ENCODE data around the gene RPL13.

RPL13 gene

DNA sequence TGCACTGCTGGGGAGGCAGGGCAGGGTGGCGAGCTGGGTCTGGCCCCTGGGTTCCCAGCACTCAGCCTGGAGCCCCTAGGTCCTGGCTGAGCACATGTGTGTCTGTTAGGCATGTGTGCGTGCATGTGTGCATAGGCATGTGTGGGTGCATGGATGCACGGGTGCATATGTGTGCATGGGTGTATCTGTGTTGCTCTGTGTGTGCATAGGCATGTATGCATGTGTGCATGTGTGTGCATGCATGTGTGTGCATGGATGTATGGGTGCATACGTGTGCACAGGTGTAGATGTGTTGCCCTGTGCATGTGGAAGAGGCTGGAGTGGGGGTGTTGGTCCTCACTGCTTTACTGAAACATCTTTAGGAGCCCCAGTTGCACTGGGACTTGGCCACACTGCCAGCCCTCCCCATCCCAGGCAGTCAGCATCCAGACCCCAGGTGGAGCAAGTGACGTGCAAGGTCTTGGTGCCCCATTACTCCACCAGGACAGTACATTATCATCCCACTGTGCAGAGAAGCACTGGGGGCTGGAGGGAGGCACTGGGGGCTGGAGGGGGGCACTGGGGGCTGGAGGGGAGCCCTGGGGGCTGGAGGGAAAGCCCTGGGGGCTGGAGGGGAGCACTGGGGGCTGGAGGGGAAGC lies 42.6 kb downstream of the RPL13 start:
- peak overlapping the region; percentile 52 for H3K4me3 Mint-ChIP-seq
- H3K36me3 Mint-ChIP-seq: no peaks in the 10 kb centered on the region
- H3K4me1 Mint-ChIP-seq (ENCODE audit: low read depth): peaks cover 12% of the 10 kb centered on the region

DNA sequence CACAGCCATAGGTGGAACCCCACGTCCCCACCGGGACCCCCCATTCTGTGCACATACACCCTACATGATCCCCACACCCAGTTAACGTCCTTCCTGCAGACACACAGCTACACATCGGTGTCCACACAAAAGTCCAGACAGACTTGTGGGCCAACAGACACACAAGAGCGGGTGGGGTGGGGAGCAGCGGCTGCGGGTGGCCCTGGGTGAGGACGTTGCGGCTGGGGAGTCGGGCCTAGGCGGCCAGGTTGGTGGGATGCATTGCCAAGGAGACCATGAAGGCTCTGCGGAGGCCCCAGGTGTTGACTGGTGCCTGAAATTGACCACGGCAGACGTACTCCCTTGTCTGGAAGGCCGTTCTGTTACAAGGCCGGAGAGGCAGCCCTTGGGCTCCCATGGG lies 44.3 kb downstream of the RPL13 start:
- Mint-ChIP-seq H3K27ac (no peak overlapping the region), H3K36me3 (no peaks in the 10 kb centered on the region), H3K9me3 (ENCODE audit: low read depth) (no peaks in the 10 kb centered on the region), H3K27me3 (peaks cover 2% of the 10 kb centered on the region), H3K4me1 (ENCODE audit: low read depth) (peaks cover 12% of the 10 kb centered on the region), H3K4me3 (no peak overlapping the region)

More for the DNA sequence above, 42.6 kb downstream of the RPL13 start:
- no peaks in the 10 kb centered on the region for H3K9me3 Mint-ChIP-seq (ENCODE audit: low read depth)
- peaks cover 2% of the 10 kb centered on the region for H3K27me3 Mint-ChIP-seq
- no peak overlapping the region for H3K27ac Mint-ChIP-seq

DNA sequence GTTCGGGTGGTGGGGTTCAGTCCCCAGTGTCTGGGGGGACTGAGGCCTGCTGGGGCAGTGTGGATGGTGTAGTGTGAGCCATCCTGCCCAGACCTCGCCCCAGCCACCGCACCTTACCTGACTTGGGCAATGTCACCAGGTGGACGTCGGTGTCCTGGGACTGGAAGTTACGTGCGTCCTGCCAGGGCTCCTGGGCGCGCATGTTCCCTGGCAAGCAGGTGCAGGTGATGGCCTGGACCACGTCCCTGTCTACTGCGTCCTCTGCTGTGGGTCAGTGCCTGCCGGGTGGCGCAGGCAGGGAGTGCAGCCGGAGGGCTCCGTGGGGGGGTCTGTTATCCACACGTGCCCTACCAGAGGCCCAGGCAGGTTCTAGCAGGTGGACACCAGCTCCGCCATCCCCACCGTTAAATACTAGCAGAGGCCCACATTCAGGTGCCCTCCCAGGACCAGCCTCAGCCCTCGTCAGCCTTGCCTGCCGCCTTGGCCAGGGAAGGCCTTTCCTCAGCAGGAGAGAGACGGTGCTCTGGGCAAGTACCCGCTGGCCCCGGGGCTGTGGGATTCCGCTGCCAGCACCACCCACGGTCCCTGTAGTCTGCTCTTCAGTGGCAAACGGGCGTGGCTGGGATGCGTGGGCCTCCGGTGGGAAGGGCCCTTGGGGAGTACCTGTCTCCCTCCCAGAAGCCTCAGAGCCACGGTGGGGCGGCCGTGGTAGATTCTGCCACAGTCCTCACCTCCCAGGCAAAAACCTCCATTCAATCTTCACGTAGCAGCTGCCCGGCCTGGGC lies 44.9 kb downstream of the RPL13 start:
- Mint-ChIP-seq H3K4me1 (ENCODE audit: low read depth) (peaks cover 12% of the 10 kb centered on the region), H3K27me3 (peaks cover 2% of the 10 kb centered on the region), H3K9me3 (ENCODE audit: low read depth) (no peaks in the 10 kb centered on the region), H3K4me3 (no peak overlapping the region), H3K27ac (no peak overlapping the region), H3K36me3 (no peaks in the 10 kb centered on the region)

DNA sequence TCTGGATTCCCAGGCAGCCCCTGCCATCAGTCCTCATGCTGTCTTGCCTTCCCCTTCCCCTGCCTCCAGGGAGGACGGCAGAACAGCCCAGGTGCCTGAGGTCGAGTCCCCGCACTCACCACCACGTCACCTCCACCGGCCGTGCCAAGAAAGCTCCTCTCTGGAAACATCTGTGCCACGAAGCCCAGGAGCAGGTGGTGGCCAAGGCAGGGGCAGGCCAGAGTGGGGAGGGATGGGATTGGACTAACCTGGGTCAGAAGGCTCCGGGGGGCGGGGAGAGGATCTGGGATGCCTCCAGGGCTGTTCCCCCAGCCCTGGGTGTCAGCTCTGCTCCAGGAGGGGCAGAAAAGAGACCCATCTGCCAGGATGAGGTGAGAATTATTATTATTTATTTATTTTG lies 45.5 kb downstream of the RPL13 start:
- Mint-ChIP-seq H3K9me3 (ENCODE audit: low read depth) (no peaks in the 10 kb centered on the region), H3K27ac (no peak overlapping the region), H3K27me3 (peaks cover 2% of the 10 kb centered on the region), H3K4me1 (ENCODE audit: low read depth) (peaks cover 12% of the 10 kb centered on the region), H3K4me3 (no peak overlapping the region), H3K36me3 (no peaks in the 10 kb centered on the region)

DNA sequence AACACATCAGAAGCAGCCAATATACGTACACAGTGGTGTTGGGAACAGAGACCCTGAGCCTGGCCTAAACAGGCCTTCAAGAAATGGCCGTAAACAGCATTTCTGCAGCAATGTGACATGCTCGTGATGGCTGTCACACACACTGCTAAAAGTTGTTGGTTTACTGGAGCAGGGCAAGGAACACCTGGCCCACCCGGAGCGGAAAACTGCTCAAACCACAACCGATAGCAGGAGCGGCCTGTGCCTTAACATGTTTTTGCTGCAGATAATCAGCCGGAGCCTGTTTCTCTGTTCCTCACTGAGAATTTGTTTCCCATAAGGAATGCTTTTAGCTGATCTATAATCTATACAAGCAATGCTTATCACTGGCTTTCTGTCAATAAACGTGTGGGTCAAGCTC lies 47.0 kb downstream of the RPL13 start:
- Mint-ChIP-seq H3K9me3 (ENCODE audit: low read depth) (no peaks in the 10 kb centered on the region), H3K4me1 (ENCODE audit: low read depth) (peaks cover 7% of the 10 kb centered on the region), H3K27me3 (peaks cover 2% of the 10 kb centered on the region), H3K4me3 (no peak overlapping the region), H3K27ac (no peak overlapping the region), H3K36me3 (no peaks in the 10 kb centered on the region)

DNA sequence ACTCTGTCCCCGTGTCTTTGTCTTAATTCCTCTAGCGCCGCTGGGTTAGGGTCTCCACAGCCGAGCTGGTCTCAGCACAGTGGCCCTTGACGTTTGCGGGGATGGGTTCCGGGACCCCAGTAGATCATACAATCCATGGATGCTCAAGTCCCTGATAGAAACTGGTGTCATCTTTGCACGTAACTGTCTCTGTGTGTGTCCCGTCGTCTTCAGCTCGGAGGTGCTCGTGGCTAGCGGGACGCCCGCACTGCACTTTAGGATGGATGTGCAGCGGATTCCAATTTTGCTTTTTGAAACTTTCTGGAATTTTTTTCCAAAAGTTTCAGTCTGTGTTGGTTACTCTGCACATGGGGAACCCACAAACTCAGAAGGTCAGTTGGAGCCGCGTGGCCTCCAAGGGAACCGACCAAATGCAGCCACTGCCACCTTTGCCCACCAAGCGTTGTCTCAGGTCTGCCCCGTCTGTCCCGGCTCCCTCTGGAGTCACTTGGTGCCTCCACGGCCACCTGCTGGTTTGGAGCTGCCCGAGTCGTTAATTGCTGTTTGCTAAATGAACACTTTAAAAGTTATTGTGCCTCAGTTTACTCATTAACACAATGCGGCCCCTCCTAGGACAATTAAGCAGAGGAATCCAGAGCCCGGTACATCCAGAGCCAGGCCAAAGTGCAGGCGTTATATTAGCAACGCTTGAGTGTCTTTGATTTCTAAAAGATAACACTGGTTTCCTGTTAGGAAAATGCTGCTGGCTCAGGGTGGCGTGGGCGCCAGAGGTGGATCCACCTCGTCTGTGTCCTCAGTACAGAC lies 47.7 kb downstream of the RPL13 start:
- H3K4me3 Mint-ChIP-seq: no peak overlapping the region
- H3K4me1 Mint-ChIP-seq (ENCODE audit: low read depth): peaks cover under 1% of the 10 kb centered on the region
- H3K27me3 Mint-ChIP-seq: no peaks in the 10 kb centered on the region
- no peak overlapping the region for H3K27ac Mint-ChIP-seq
- no peaks in the 10 kb centered on the region for H3K36me3 Mint-ChIP-seq
- H3K9me3 Mint-ChIP-seq (ENCODE audit: low read depth): no peaks in the 10 kb centered on the region

DNA sequence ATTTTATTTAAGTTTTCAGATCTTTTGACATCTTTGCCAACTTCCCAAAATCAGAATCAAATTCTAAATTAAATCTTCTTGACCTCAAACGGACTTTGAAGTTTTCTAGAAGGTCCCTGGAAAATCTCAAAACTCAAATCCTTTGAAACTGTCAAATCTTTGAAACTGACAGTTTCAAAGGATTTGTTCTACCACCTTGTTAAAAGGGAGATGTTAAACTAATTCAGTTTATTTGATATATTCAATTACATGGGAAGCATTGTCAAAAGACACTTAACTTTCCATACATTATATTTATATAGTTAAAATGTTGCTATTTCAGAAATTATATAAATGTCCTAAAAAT lies 49.6 kb downstream of the RPL13 start:
- Mint-ChIP-seq H3K4me1 (ENCODE audit: low read depth) (no peaks in the 10 kb centered on the region), H3K27me3 (no peaks in the 10 kb centered on the region), H3K4me3 (no peak overlapping the region), H3K27ac (no peak overlapping the region), H3K36me3 (no peaks in the 10 kb centered on the region), H3K9me3 (ENCODE audit: low read depth) (no peaks in the 10 kb centered on the region)

DNA sequence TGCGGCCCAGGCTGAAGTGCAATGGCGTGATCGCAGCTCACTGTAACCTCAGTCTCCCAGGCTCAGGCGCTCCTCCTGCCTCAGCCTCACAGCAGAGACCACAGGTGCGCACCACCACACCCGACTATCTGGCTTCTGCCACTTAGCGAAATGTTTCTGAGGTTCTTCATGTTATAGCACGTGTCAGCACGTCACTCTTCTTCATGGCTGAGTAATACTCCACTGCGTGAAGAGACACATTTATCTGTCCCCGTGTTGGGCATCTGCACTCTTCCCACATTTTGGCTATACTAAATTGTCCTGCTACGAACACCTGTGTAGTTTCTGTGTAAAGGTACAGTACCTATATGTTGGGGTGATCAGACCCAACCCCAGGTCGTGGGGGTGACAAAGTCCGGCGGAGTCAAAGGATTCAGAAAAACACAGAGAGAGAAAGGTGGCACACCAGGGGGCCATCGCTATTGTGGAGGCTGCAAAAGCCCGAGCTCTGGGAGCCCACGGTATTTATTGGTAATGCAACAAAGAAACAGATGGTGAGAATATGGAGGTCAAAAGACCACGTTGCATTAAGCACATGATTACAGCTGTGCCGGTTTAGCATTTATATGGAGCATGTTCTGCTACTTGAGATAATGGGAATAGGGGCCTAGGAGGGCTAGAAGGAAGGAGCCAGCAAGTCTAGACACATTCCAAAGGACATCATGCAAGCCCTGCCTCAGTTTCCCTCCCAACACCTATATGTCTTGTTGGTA lies 52.1 kb downstream of the RPL13 start:
- Mint-ChIP-seq H3K36me3 (no peaks in the 10 kb centered on the region), H3K9me3 (ENCODE audit: low read depth) (no peaks in the 10 kb centered on the region), H3K4me3 (no peak overlapping the region), H3K27ac (no peak overlapping the region), H3K4me1 (ENCODE audit: low read depth) (peaks cover 13% of the 10 kb centered on the region), H3K27me3 (no peaks in the 10 kb centered on the region)

DNA sequence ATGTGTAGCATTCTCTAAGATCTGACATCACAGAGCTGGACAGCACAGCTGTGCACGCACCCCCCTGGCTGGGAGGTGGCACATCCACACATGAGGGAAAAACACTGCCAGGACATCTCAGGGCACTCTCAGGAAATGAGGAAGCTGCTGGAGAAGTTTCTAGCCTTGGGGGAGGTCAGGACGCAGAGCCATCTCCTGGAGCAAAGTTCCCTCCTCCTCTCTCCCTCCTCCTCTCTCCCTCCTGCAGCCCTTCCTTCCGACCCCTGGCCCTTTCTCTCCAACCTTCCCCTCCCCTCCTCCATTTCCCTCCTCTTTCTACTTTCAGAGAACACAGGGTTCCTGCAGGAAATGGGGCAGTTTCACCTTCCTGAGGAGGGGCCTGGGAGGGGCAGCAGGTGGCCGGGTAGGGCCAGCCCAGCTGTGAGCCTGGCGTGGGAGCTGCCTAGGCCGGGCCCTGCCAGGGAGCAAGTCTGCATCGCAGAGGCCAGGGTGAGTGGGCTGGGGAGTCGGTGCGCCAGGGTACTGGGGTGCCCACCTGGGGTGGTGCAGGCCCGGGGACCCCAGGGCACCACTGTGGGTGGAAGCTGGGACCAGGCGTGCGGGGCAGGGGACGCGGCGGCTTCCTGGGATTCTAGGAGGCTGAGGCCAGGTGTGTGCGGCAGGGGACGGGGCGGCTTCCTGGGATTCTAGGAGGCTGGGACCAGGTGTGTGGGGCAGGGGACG lies 52.9 kb downstream of the RPL13 start, which contains the start of gene DPEP1:
Gene DPEP1 (plus strand): TSS at position 412 of the 723 bp plus-strand sequence. CDS start 16,769 bp downstream, outside the sequence.
- Mint-ChIP-seq H3K9me3 (ENCODE audit: low read depth) (no peaks in the 10 kb centered on the region), H3K4me3 (no peak within 1 kb of the TSS), H3K4me1 (ENCODE audit: low read depth) (peaks cover 13% of the 10 kb centered on the region), H3K27ac (no peak within 1 kb of the TSS), H3K36me3 (no peaks in the 10 kb centered on the region), H3K27me3 (no peaks in the 10 kb centered on the region)

DNA sequence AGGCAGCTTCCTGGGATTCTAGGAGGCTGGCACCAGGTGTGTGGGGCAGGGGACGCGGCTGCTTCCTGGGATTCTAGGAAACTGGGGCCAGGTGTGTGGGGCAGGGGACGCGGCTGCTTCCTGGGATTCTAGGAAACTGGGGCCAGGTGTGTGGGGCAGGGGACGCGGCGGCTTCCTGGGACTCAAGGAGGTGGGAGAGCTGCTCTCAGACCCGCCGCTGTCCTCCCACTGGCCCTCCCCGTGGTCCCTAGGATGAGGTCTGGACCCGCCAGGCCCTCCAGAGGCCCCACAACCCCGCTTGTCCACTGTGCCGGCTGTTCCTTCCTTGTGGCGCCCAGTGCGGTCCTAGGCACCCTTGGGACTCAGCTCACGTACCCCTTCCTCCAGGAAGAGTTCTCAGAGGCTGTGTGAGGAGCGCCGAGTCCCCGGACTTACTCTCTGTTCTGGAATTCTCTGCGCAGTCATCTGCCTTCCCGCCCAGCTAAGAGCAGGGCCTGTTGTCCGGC lies 53.5 kb downstream of the RPL13 start:
- Mint-ChIP-seq H3K27me3 (no peaks in the 10 kb centered on the region), H3K9me3 (ENCODE audit: low read depth) (no peaks in the 10 kb centered on the region), H3K4me3 (no peak overlapping the region), H3K4me1 (ENCODE audit: low read depth) (peaks cover 13% of the 10 kb centered on the region), H3K27ac (no peak overlapping the region), H3K36me3 (no peaks in the 10 kb centered on the region)

Data from activated naive CD8-positive, alpha-beta T cell (primary cell).